ENCODE data around the gene USP12. TPM values are rescaled to one million over a fixed set of nuclear protein-coding genes. Genes with fewer than 3 reads are reported as not detected.

The USP12 gene
- total RNA-seq, 1 donor from 2014 or later: 17.9 TPM

DNA sequence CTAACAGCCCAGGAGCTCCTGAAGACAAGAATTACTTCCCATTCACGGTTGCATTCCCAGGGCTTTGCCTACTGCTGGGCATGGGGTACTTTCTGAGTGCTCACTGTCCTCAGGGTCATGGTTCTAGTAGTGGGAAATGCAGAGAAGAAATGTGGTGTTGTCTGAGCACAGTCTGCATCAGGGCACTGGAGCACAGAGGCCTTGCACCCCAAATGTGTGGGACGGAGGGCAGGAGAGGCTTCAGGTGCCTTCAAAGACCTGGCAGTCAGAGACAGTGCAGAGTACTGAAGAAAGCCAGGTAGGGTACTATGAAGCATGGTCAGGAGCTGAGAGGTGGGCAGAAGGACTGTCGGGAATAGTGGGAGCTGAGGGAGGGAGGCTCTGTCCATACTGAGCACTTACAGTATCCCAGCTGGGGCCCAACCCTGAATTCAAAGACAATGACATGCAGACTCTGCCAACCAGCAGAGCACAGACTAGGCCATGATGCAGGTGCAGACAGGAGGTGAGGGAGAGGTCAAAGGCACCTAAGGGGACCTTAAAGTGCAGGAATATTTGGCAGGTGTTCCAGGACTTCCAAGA, 144.4 kb downstream of the USP12 start:
- no peak for DNase-seq (ENCODE audit: low read depth)
- no peak for FAIRE-seq

DNA sequence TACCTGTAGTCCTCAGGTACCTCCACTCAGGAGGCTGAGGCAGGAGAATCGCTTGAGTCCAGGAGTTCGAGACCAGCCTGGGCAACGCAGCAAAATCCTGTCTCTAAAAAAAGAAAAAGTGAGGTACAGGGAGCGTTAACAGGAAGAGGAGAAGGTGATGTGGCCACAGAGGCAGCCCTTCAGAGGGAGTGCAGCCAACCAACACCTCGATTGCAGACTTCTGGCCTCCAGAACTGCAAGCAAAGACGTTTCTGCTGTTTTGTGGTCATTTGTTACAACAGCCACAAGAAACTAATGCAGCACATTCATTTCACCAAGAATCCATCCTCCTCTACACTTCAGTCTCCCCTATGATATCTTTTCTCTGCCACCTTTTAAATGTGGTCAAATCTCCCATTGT, 145.2 kb downstream of the USP12 start:
- TF ChIP-seq, protein P1, sequence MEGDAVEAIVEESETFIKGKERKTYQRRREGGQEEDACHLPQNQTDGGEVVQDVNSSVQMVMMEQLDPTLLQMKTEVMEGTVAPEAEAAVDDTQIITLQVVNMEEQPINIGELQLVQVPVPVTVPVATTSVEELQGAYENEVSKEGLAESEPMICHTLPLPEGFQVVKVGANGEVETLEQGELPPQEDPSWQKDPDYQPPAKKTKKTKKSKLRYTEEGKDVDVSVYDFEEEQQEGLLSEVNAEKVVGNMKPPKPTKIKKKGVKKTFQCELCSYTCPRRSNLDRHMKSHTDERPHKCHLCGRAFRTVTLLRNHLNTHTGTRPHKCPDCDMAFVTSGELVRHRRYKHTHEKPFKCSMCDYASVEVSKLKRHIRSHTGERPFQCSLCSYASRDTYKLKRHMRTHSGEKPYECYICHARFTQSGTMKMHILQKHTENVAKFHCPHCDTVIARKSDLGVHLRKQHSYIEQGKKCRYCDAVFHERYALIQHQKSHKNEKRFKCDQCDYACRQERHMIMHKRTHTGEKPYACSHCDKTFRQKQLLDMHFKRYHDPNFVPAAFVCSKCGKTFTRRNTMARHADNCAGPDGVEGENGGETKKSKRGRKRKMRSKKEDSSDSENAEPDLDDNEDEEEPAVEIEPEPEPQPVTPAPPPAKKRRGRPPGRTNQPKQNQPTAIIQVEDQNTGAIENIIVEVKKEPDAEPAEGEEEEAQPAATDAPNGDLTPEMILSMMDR (IDR thresholded peaks at IDR 0.05; ENCODE audit: insufficient read depth, low read length, severe bottlenecking): no peak
- H3K27me3 ChIP-seq (ENCODE audit: control insufficient read depth, insufficient read depth, low read length): peaks cover 11% of the 10 kb centered on the region
- H3K4me3 ChIP-seq (ENCODE audit: low read depth, low read length): no peak overlapping the region
- FAIRE-seq: no peak
- DNase-seq (ENCODE audit: low read depth): no peak
- H3K36me3 ChIP-seq (ENCODE audit: control insufficient read depth, insufficient read depth, low read length): no peaks in the 10 kb centered on the region

More for the DNA sequence above, 144.4 kb downstream of the USP12 start:
- Histone ChIP-seq H3K4me3 (ENCODE audit: low read depth, low read length) (no peak overlapping the region), H3K36me3 (ENCODE audit: control insufficient read depth, insufficient read depth, low read length) (no peaks in the 10 kb centered on the region), H3K27me3 (ENCODE audit: control insufficient read depth, insufficient read depth, low read length) (peaks cover 11% of the 10 kb centered on the region)
- TF ChIP-seq, protein P1 (IDR thresholded peaks at IDR 0.05; ENCODE audit: insufficient read depth, low read length, severe bottlenecking): no peak

DNA sequence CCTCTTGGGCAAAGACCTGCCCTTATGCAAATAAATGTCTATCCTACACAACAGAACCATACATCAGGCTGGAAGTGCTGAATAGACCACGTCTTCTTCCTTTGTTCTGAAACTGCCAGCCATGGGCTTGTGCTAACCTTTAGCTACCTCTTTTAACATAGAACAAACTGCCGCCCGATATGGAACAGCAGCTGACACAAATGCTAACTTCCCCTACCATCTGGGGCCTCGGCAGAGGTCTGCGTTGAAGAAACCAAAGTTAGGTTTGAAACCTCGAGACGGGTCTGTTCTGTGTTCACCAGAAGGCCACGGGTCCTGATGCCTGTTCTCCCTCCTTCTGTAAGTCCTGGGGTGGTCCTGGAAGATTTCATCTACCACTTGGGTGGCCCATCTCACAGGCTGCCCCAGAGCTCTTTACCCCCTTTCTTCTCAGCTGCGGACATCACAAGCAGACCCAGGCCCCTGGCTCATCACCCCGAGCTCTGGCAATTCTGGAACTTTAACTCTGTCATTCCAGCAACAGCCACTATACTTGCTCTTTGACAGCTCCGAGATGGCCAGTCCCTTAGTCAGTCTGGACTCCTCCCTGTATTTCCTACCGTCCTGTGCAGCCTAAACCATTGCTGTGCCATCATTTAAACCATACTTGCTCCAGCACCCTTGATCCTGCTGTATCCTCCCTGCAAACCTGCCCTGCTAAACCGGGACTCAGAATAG, 146.7 kb downstream of the USP12 start:
- FAIRE-seq (no peak), DNase-seq (ENCODE audit: low read depth) (no peak)
- peaks cover 11% of the 10 kb centered on the region for H3K27me3 ChIP-seq (ENCODE audit: control insufficient read depth, insufficient read depth, low read length)
- no peaks in the 10 kb centered on the region for H3K36me3 ChIP-seq (ENCODE audit: control insufficient read depth, insufficient read depth, low read length)
- TF ChIP-seq, protein P1 (IDR thresholded peaks at IDR 0.05; ENCODE audit: insufficient read depth, low read length, severe bottlenecking): no peak
- H3K4me3 ChIP-seq (ENCODE audit: low read depth, low read length): no peak overlapping the region

DNA sequence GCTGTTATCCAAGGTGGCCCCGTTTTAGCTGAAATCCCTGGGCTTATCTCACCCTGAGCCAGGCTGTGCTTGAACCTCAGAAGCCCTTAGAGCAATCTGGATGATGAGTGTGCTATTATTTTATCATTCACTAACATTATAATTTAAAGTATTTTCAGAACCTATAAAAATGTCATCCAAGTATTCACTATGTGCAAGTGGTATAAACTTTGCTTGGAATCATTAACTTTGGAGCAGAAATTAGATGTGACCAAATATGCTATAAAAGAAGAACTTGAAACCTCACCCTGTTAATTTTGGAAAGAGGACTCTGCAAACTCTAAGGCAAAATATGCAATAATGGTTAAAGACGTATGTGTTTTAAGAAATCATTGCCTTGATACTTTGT, 147.5 kb downstream of the USP12 start:
- Histone ChIP-seq H3K27me3 (ENCODE audit: control insufficient read depth, insufficient read depth, low read length) (peaks cover 11% of the 10 kb centered on the region), H3K36me3 (ENCODE audit: control insufficient read depth, insufficient read depth, low read length) (no peaks in the 10 kb centered on the region), H3K4me3 (ENCODE audit: low read depth, low read length) (no peak overlapping the region)
- DNase-seq (ENCODE audit: low read depth) (no peak), FAIRE-seq (no peak)
- TF ChIP-seq, protein P1 (IDR thresholded peaks at IDR 0.05; ENCODE audit: insufficient read depth, low read length, severe bottlenecking): no peak

DNA sequence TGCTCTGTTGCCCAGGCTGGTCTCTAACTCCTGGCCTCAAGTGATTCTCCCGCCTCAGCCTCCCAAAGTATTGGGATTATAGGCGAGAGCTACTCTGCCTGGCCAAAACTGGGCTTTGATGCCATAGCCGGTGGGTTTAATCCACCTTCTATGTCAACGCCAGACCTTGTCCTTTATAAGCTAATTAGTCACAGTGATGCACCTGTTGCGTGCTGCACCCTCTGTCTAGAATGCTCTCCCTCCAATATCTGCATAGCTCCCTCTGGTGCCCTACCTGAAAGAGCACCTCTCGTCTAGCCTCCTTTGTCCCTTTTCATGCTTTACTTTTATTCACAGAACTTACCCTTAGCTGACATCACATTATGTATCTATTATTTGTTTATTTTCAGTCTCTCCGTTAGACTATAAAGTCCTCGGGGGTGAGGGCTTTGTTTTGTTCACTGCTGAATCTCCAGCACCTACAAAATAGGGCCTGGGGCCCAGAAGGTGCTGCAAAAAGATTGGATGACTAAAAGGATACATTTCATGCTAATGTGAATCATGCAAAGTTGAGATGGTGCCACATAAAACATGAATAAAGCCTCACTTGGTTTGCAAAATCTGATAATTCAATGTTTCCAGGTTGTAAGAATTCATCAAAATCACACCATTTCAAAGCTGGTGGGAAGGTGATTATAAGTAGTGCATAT, 148.1 kb downstream of the USP12 start:
- peaks cover 11% of the 10 kb centered on the region for H3K27me3 ChIP-seq (ENCODE audit: control insufficient read depth, insufficient read depth, low read length)
- TF ChIP-seq, protein P1 (IDR thresholded peaks at IDR 0.05; ENCODE audit: insufficient read depth, low read length, severe bottlenecking): no peak
- peak; percentile 18 for DNase-seq (ENCODE audit: low read depth)
- no peak overlapping the region for H3K4me3 ChIP-seq (ENCODE audit: low read depth, low read length)
- FAIRE-seq: no peak
- H3K36me3 ChIP-seq (ENCODE audit: control insufficient read depth, insufficient read depth, low read length): no peaks in the 10 kb centered on the region
